IMR-90 (cell line): ENCODE results near the gene ERICH2. TPM values are rescaled to one million over a fixed set of nuclear protein-coding genes. Genes with fewer than 3 reads are reported as not detected.
A peak's percentile ranks its signal among the peaks of the same experiment; 100 is the strongest.

Experiments used
- ATAC-seq: fragments of 200-7000 bp; cut with Tn5 transposase; 2 replicates; pipeline ENCODE4 v1.9.1; 2020; ENCODE audit warnings: low read depth, mild to moderate bottlenecking, moderate library complexity
- BruUV-seq: library from RNA; stranded (reverse); fragments of 400-500 nt; replicated peaks from 2 replicates; lab custom pipeline; 2021; lab: Mats Ljungman, UMichigan
- CTCF ChIA-PET: fragments of 300-600 bp; formaldehyde crosslinking; extraction: SDS; loops from one replicate; lab custom pipeline; 2021; ENCODE audit warnings: antibody characterized with exemption; lab: Yijun Ruan, JAX
- POLR2A ChIA-PET: fragments of 300-600 bp; sonication (Branson Sonifier 250); formaldehyde crosslinking; loops from one replicate; lab custom pipeline; 2022; ENCODE audit warnings: antibody characterized with exemption; ENCODE audit not compliant: unreplicated experiment; lab: Charles Lee
- DNase-seq: peaks from one replicate; pipeline ENCODE4 v3.0.0; 2013
- H2AFZ ChIP-seq: replicated peaks from 2 replicates; pipeline ENCODE3; 2013; ENCODE audit warnings: low read length, mild to moderate bottlenecking; ENCODE audit not compliant: poor library complexity
- H2AK5ac ChIP-seq: 2 replicates; pipeline ENCODE4 v1.6.1; 2013; ENCODE audit warnings: low read depth, low read length, inconsistent platforms
- H2AK9ac ChIP-seq: replicated peaks from 2 replicates; pipeline ENCODE3; 2013; ENCODE audit warnings: mild to moderate bottlenecking, low read depth, low read length, moderate library complexity; ENCODE audit not compliant: poor library complexity
- H2BK120ac ChIP-seq: 2 replicates; pipeline ENCODE4 v1.6.1; 2013; ENCODE audit warnings: low read depth, low read length, inconsistent platforms
- H2BK15ac ChIP-seq: 3 replicates; pipeline ENCODE4 v1.6.1; 2013; ENCODE audit warnings: low read depth, low read length, inconsistent platforms
- H2BK20ac ChIP-seq: 2 replicates; pipeline ENCODE4 v1.6.1; 2013; ENCODE audit warnings: low read depth, mild to moderate bottlenecking, inconsistent platforms, low read length, moderate library complexity
- H2BK5ac ChIP-seq: 2 replicates; pipeline ENCODE4 v1.6.1; 2013; ENCODE audit warnings: mild to moderate bottlenecking, low read depth, low read length, inconsistent platforms; ENCODE audit not compliant: poor library complexity, severe bottlenecking
- H3K14ac ChIP-seq: replicated peaks from 2 replicates; pipeline ENCODE4 v1.6.1; 2013; ENCODE audit warnings: low read depth, low read length, inconsistent platforms
- H3K18ac ChIP-seq: 2 replicates; pipeline ENCODE4 v1.6.1; 2013; ENCODE audit warnings: low read depth, low read length, control low read depth
- H3K23ac ChIP-seq: 2 replicates; pipeline ENCODE4 v1.6.1; 2013; ENCODE audit warnings: low read depth, low read length, inconsistent platforms
- H3K27ac ChIP-seq: 2 replicates; pipeline ENCODE4 v1.5.1; 2013; ENCODE audit warnings: mild to moderate bottlenecking, control low read depth, low read length; ENCODE audit not compliant: insufficient read depth
- H3K27me3 ChIP-seq: 2 replicates; pipeline ENCODE4 v1.6.1; 2013; ENCODE audit warnings: low read length; ENCODE audit not compliant: control insufficient read depth, insufficient read depth
- H3K36me3 ChIP-seq: 2 replicates; pipeline ENCODE4 v1.6.1; 2013; ENCODE audit warnings: low read length, mixed read lengths; ENCODE audit not compliant: control insufficient read depth, insufficient read depth
- H3K4ac ChIP-seq: 2 replicates; pipeline ENCODE4 v1.6.1; 2013; ENCODE audit warnings: low read depth, low read length, inconsistent platforms
- H3K4me1 ChIP-seq: 2 replicates; pipeline ENCODE4 v1.6.1; 2013; ENCODE audit warnings: low read length, mixed read lengths; ENCODE audit not compliant: control insufficient read depth, insufficient read depth
- H3K4me2 ChIP-seq: 2 replicates; pipeline ENCODE4 v1.6.1; 2013; ENCODE audit warnings: low read depth, mild to moderate bottlenecking, control low read depth, low read length, moderate library complexity
- H3K4me3 ChIP-seq: 2 replicates; pipeline ENCODE4 v1.5.1; 2013; ENCODE audit warnings: low read depth, mild to moderate bottlenecking, control low read depth, low read length, moderate library complexity; ENCODE audit not compliant: insufficient read depth
- H3K56ac ChIP-seq: 2 replicates; pipeline ENCODE4 v1.6.1; 2013; ENCODE audit warnings: low read length, inconsistent platforms; ENCODE audit not compliant: insufficient read depth; ENCODE audit errors: extremely low read depth
- H3K79me1 ChIP-seq, 2 experiments: 2 replicates each; pipeline ENCODE4 v1.6.1; 2013; ENCODE audit warnings: low read length in 2 of 2, inconsistent platforms in 1 of 2, low read depth in 1 of 2
- H3K9ac ChIP-seq: 2 replicates; pipeline ENCODE4 v1.6.1; 2013; ENCODE audit warnings: low read depth, low read length, control low read depth
- H3K9me1 ChIP-seq: 2 replicates; pipeline ENCODE4 v1.6.1; 2013; ENCODE audit warnings: low read length, inconsistent platforms; ENCODE audit not compliant: insufficient read depth
- H3K9me3 ChIP-seq: 2 replicates; pipeline ENCODE4 v1.6.1; 2013; ENCODE audit warnings: low read length; ENCODE audit not compliant: control insufficient read depth, insufficient read depth
- H4K20me1 ChIP-seq: 2 replicates; pipeline ENCODE4 v1.6.1; 2013; ENCODE audit warnings: low read length, inconsistent platforms; ENCODE audit not compliant: insufficient read depth
- H4K5ac ChIP-seq: 2 replicates; pipeline ENCODE4 v1.6.1; 2013; ENCODE audit warnings: mild to moderate bottlenecking, low read depth, low read length, control low read depth
- H4K8ac ChIP-seq, 2 experiments: 2 replicates each; pipeline ENCODE4 v1.6.1; 2013; ENCODE audit warnings: low read depth in 2 of 2, low read length in 2 of 2, control low read depth in 1 of 2, inconsistent platforms in 1 of 2
- H4K91ac ChIP-seq: 2 replicates; pipeline ENCODE4 v1.6.1; 2013; ENCODE audit warnings: low read depth, low read length, inconsistent platforms; ENCODE audit not compliant: insufficient read depth
- BHLHE40 ChIP-seq: fragments of 150-350 bp; IDR thresholded peaks from 2 replicates; pipeline ENCODE4 v1.6.1; 2016; ENCODE audit warnings: mild to moderate bottlenecking, low read depth, low read length
- MAFK ChIP-seq: IDR thresholded peaks from 2 replicates; pipeline ENCODE4 v1.6.1; 2012; ENCODE audit warnings: low read depth, low read length, improper control_type of control experiment
- MAZ ChIP-seq: IDR thresholded peaks from 2 replicates; pipeline ENCODE4 v1.6.1; 2012; ENCODE audit warnings: low read depth, mild to moderate bottlenecking, low read length, improper control_type of control experiment, moderate library complexity, borderline replicate concordance
- MXI1 ChIP-seq: IDR thresholded peaks from 2 replicates; pipeline ENCODE4 v1.6.1; 2012; ENCODE audit warnings: low read depth, mild to moderate bottlenecking, low read length, moderate library complexity, borderline replicate concordance
- NFE2L2 ChIP-seq: fragments of 150-350 bp; IDR thresholded peaks from 2 replicates; pipeline ENCODE4 v1.6.1; 2016; ENCODE audit warnings: low read depth, mild to moderate bottlenecking, low read length
- POLR2A ChIP-seq: IDR thresholded peaks from 2 replicates; pipeline ENCODE4 v1.6.1; 2012; ENCODE audit warnings: mild to moderate bottlenecking, low read depth, low read length
- SMC3 ChIP-seq: fragments of 150-350 bp; IDR thresholded peaks from 2 replicates; pipeline ENCODE4 v1.6.1; 2016; ENCODE audit warnings: low read depth, mild to moderate bottlenecking, antibody characterized with exemption, low read length, moderate library complexity
- WGBS, 2 experiments: methylation state at CpG; one replicate each; pipeline versions ENCODE4 v1.1.5 to v1.1.7; 2013; ENCODE audit warnings: missing lambda C conversion rate in 2 of 2; ENCODE audit not compliant: insufficient read length in 1 of 2; ENCODE audit errors: extremely low coverage in 2 of 2; 5-methylcytosine and 5-hydroxymethylcytosine counted together
- dilution Hi-C: fragments of 300-500 bp; cut with HindIII; formaldehyde crosslinking; loops from one replicate; pipeline ENCODE4 v1.14.3; 2018; ENCODE audit warnings: low sequenced_read_pairs; ENCODE audit not compliant: unreplicated experiment
- in situ Hi-C: fragments of 300-500 bp; cut with MboI; formaldehyde crosslinking; loops from 3 replicates; pipeline ENCODE4 v1.14.3; 2019; ENCODE audit warnings: low sequenced_read_pairs, inconsistent platforms, mixed read lengths
- intact Hi-C: fragments of 100-400 bp; cut with micrococcal nuclease; formaldehyde crosslinking; loops from 2 replicates; pipeline ENCODE4 v1.10.0; 2022
- polyA plus RNA-seq, 3 experiments: library from polyadenylated mRNA; depleted of rRNA; stranded (reverse); fragments of >200 nt; gene quantifications; 2 replicates each; pipeline ENCODE4 v1.2.3, GENCODE V29; 2012; ENCODE audit warnings: low replicate concordance in 1 of 3
- total RNA-seq: library from RNA; depleted of rRNA; stranded (reverse); fragments of >200 nt; gene quantifications from 2 replicates; pipeline ENCODE4 v1.2.3, GENCODE V29; 2012
- TF ChIP-seq, protein P1 (sequence below): fragments of 150-350 bp; IDR thresholded peaks from 2 replicates; pipeline ENCODE4 v1.6.1; 2016; ENCODE audit warnings: low read depth, mild to moderate bottlenecking, low read length, moderate library complexity, borderline replicate concordance
- TF ChIP-seq, protein P2 (sequence below): conservative IDR thresholded peaks from 2 replicates; pipeline ENCODE4 v1.5.1; 2012; ENCODE audit warnings: mild to moderate bottlenecking, low read depth, low read length, improper control_type of control experiment

Gene ERICH2
- total and polyA plus RNA-seq, 2 of the 4 experiments (the other 2 are of a cell fraction), result not detected

GRCh38 chr2:170822290-170823087 is 52.3 kb downstream of the ERICH2 start (continued):
- TF ChIP-seq NFE2L2, result no peak

DNA sequence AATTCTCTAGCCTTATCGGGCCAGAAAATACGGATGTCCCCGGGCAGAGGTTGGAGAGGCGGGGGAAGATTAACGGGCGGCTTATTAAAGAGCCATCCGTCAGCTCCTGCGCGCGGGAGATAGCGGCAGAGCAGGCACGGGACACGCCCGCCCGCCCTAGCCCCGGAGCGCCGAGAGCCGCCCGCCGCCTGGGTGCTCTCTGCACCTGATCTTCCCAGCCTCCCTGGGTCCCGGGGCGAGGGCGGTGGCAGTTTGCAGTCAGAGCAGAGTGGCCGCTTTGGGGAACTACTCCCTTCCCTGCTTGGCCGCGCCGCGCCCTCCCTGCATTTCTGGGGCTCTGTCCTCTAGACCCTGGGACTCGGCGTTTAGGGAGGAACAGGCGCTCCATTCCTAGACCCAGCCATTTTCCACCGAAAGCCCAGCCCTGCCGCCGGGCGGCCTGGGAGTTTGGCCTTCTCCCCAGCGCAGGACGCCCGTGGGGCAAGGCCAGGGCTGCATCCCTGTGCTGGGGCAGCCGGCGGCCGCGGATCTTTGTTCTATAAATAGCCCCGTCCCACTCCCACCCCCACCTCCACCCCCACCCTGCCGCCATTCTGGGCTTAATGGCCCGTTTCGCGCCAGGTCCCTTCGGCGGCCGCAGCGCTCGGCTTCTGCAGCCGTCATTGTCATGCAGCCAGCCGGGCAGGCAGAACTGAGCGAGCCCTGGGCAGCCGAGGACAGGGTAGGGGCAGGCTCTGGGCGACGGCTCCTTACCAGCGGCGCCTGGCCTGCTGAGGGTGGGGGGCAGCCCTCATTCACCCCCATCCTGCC is 53.1 kb downstream of the ERICH2 start:
- ATAC-seq (peak; percentile 38; the same call in 1 of the 2 replicates), DNase-seq (no peak)
- no peaks in the 10 kb centered on the region for H3K9me1 ChIP-seq
- H4K8ac ChIP-seq, result no peak overlapping the region
- H3K27me3 ChIP-seq, result peaks cover 74% of the 10 kb centered on the region
- dilution Hi-C loops (loop anchor here (25.0 kb wide), 1 partner anchor 411 kb away; no protein-coding TSS in a partner anchor), intact Hi-C loops (no loop called here), in situ Hi-C loops (loop anchor here (25.0 kb wide), 2 partner anchors 886 to 1386 kb away; no protein-coding TSS in a partner anchor)
- H3K9me3 ChIP-seq, result no peaks in the 10 kb centered on the region; the same call in 1 of the 2 replicates
- no peak overlapping the region for H3K56ac ChIP-seq
- POLR2A ChIA-PET, result no interaction called here
- no TSS peak for BruUV-seq
- H3K4ac ChIP-seq, result no peak overlapping the region
- 2% methylated on average over 17 of the region's 61 CpGs; no CpG with 5 or more reads in 1 of the 2 experiments for WGBS, 2 experiments
- H3K4me3 ChIP-seq, result no peak overlapping the region
- H3K27ac ChIP-seq, result no peak overlapping the region
- no peak overlapping the region; the same call in 1 of the 2 replicates for H3K4me2 ChIP-seq
- no peak overlapping the region for H2AK5ac ChIP-seq
- H3K4me1 ChIP-seq, result no peaks in the 10 kb centered on the region
- H2BK120ac ChIP-seq, result no peak overlapping the region
- no peaks in the 10 kb centered on the region for H3K79me1 ChIP-seq
- H4K5ac ChIP-seq, result no peak overlapping the region
- no peak overlapping the region for H2AK9ac ChIP-seq
- H2AFZ ChIP-seq, result peak overlapping the region; percentile 61
- H3K14ac ChIP-seq, result no peak overlapping the region
- H3K23ac ChIP-seq, result no peak overlapping the region
- no peak overlapping the region for H4K91ac ChIP-seq
- no peaks in the 10 kb centered on the region for H3K36me3 ChIP-seq
- H2BK20ac ChIP-seq, result no peak overlapping the region
- CTCF ChIA-PET, result no interaction called here
- no peak overlapping the region for H3K18ac ChIP-seq
- no peaks in the 10 kb centered on the region for H4K20me1 ChIP-seq
- H2BK15ac ChIP-seq, result no peak overlapping the region
- H2BK5ac ChIP-seq, result no peak overlapping the region
- H3K9ac ChIP-seq, result no peak overlapping the region
- TF ChIP-seq MXI1 (no peak), NFE2L2 (no peak), MAFK (no peak), POLR2A (no peak), BHLHE40 (no peak), SMC3 (no peak), MAZ (no peak)
- TF ChIP-seq, protein P1, sequence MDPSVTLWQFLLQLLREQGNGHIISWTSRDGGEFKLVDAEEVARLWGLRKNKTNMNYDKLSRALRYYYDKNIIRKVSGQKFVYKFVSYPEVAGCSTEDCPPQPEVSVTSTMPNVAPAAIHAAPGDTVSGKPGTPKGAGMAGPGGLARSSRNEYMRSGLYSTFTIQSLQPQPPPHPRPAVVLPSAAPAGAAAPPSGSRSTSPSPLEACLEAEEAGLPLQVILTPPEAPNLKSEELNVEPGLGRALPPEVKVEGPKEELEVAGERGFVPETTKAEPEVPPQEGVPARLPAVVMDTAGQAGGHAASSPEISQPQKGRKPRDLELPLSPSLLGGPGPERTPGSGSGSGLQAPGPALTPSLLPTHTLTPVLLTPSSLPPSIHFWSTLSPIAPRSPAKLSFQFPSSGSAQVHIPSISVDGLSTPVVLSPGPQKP, result no peak
- TF ChIP-seq, protein P2, sequence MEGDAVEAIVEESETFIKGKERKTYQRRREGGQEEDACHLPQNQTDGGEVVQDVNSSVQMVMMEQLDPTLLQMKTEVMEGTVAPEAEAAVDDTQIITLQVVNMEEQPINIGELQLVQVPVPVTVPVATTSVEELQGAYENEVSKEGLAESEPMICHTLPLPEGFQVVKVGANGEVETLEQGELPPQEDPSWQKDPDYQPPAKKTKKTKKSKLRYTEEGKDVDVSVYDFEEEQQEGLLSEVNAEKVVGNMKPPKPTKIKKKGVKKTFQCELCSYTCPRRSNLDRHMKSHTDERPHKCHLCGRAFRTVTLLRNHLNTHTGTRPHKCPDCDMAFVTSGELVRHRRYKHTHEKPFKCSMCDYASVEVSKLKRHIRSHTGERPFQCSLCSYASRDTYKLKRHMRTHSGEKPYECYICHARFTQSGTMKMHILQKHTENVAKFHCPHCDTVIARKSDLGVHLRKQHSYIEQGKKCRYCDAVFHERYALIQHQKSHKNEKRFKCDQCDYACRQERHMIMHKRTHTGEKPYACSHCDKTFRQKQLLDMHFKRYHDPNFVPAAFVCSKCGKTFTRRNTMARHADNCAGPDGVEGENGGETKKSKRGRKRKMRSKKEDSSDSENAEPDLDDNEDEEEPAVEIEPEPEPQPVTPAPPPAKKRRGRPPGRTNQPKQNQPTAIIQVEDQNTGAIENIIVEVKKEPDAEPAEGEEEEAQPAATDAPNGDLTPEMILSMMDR, result no peak
